GM12891 (cell line): ENCODE results near the gene HES1.

Experiments
- POLR2A ChIP-seq: IDR thresholded peaks from 2 replicates; pipeline ENCODE4 v1.6.1; 2011; ENCODE audit warnings: low read depth, low read length, control low read depth
- POLR2AphosphoS5 ChIP-seq: IDR thresholded peaks from 2 replicates; pipeline ENCODE4 v1.6.1; 2011; ENCODE audit warnings: low read depth, low read length, control low read depth
- TAF1 ChIP-seq: IDR thresholded peaks from 2 replicates; pipeline ENCODE4 v1.6.1; 2011; ENCODE audit warnings: low read depth, low read length, control low read depth

GRCh38 chr3:194134231-194134756 lies 1.7 kb upstream of the HES1 start:
- 0 out of 2 replicates have a peak, but pooled peaks have one; percentile 21 for TF ChIP-seq POLR2AphosphoS5
- TF ChIP-seq POLR2A: no peak
- no peak for TF ChIP-seq TAF1
